ENCODE measurements around the gene TCEANC2. TPM values are rescaled to one million over a fixed set of nuclear protein-coding genes. Genes with fewer than 3 reads are reported as not detected.
"Not testable (repeated sequence)": the region's sequence is repeated elsewhere in the genome, so short reads cannot be mapped to it uniquely, and the experiment has no call there.

The TCEANC2 gene
- total RNA-seq, 4 donors from 2014 or later, result 1.6 to 6.8 (median 3.7) TPM

GRCh38 chr1:54103414-54103813 lies 50.0 kb downstream of the TCEANC2 start:
- no peak for DNase-seq (ENCODE audit: low spot score)
- no peak for ATAC-seq (ENCODE audit: low FRiP score)
- no peak for TF ChIP-seq CTCF (IDR thresholded peaks at IDR 0.05)

- DNase-seq (ENCODE audit: low spot score), result not testable (repeated sequence)
- ATAC-seq (ENCODE audit: low FRiP score), result peak; percentile 23
Observed at GRCh38 chr1:54104613-54105012, 51.2 kb downstream of the TCEANC2 start.

GRCh38 chr1:54105080-54105479 lies 51.7 kb downstream of the TCEANC2 start:
- no peak for TF ChIP-seq CTCF (IDR thresholded peaks at IDR 0.05)
- DNase-seq (ENCODE audit: low spot score) (no peak), ATAC-seq (ENCODE audit: low FRiP score) (no peak)

- no peak for ATAC-seq (ENCODE audit: low FRiP score)
- TF ChIP-seq CTCF (IDR thresholded peaks at IDR 0.05), result no peak
- DNase-seq (ENCODE audit: low spot score), result no peak
Observed at GRCh38 chr1:54105736-54106269, 52.4 kb downstream of the TCEANC2 start.

- ATAC-seq (ENCODE audit: low FRiP score), result no peak
- no peak for DNase-seq (ENCODE audit: low spot score)
- no peak for TF ChIP-seq CTCF (IDR thresholded peaks at IDR 0.05)
Observed at GRCh38 chr1:54107131-54107530, 53.7 kb downstream of the TCEANC2 start.

GRCh38 chr1:54108156-54108555 lies 54.7 kb downstream of the TCEANC2 start:
- ATAC-seq (ENCODE audit: low FRiP score), result no peak
- DNase-seq (ENCODE audit: low spot score), result no peak
- TF ChIP-seq CTCF (IDR thresholded peaks at IDR 0.05), result no peak

GRCh38 chr1:54109129-54110090 lies 56.0 kb downstream of the TCEANC2 start:
- ATAC-seq (ENCODE audit: low FRiP score), result no peak
- no peak for DNase-seq (ENCODE audit: low spot score)
- no peak for TF ChIP-seq CTCF (IDR thresholded peaks at IDR 0.05)

All from omental fat pad (tissue), 4 donors.